Skeletal muscle satellite cell (primary cell): ENCODE results near the gene ANKRD33B. TPM values are rescaled to one million over a fixed set of nuclear protein-coding genes. Genes with fewer than 3 reads are reported as not detected.
"Not testable (repeated sequence)": the region's sequence is repeated elsewhere in the genome, so short reads cannot be mapped to it uniquely, and the experiment has no call there.

ENCODE experiments used
- H3K27me3 ChIP-seq: 2 replicates; pipeline ENCODE4 v1.7.0; 2013; ENCODE audit warnings: low read length; ENCODE audit not compliant: control insufficient read depth, insufficient read depth
- H3K36me3 ChIP-seq: 2 replicates; pipeline ENCODE4 v1.7.0; 2013; ENCODE audit warnings: mild to moderate bottlenecking, control low read depth, low read length; ENCODE audit not compliant: insufficient read depth
- H3K4me1 ChIP-seq: 2 replicates; pipeline ENCODE4 v1.7.0; 2013; ENCODE audit warnings: low read length; ENCODE audit not compliant: control insufficient read depth, insufficient read depth
- H3K4me2 ChIP-seq: 2 replicates; pipeline ENCODE4 v1.7.0; 2013; ENCODE audit warnings: mild to moderate bottlenecking, low read length
- H3K4me3 ChIP-seq: 2 replicates; pipeline ENCODE4 v1.7.0; 2013; ENCODE audit warnings: low read length
- H3K9ac ChIP-seq: 2 replicates; pipeline ENCODE4 v1.7.0; 2013; ENCODE audit warnings: mild to moderate bottlenecking, low read depth, low read length, moderate library complexity
- H3K9me3 ChIP-seq: replicated peaks from 2 replicates; pipeline ENCODE4 v1.7.0; 2013; ENCODE audit warnings: mild to moderate bottlenecking, control low read depth, low read length
- total RNA-seq: library from RNA; depleted of rRNA; stranded (reverse); fragments of >200 nt; gene quantifications from 2 replicates; pipeline ENCODE4 v1.2.3, GENCODE V29; 2012; rRNA removed

Gene ANKRD33B
- total RNA-seq: 0.87 and 1.0 TPM in 2 replicates

GRCh38 chr5:10563945-10564837 lies at the start of gene ANKRD33B:
TSS of gene ANKRD33B (plus strand) at chr5:10564070. CDS start at chr5:10564468, 398 bp downstream.
- Histone ChIP-seq H3K9ac (peak within 1 kb of the TSS; percentile 87), H3K9me3 (no peaks in the 10 kb centered on the region)

DNA sequence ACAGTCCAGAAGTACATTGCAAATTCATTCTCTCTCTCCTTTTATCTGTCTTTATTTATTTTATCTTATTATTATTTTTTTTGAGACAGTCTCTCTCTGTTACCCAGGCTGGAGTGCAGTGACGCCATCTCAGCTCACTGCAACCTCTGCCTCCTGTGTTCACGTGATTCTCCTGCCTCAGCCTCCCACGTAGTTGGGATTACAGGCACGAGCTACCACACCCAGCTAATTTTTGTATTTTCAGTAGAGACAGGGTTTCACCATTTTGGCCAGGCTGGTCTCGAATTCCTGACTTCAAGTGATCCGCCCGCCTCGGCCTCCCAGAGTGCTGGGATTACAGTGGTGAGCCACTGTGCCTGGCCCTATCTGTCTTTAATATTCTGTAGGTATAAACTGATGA lies 49.3 kb upstream of the ANKRD33B start:
- not testable (repeated sequence) for H3K4me2 ChIP-seq, H3K9me3 ChIP-seq, H3K9ac ChIP-seq, H3K4me1 ChIP-seq, H3K36me3 ChIP-seq, H3K27me3 ChIP-seq, H3K4me3 ChIP-seq

More at GRCh38 chr5:10563945-10564837, at the start of gene ANKRD33B:
- Histone ChIP-seq H3K4me1 (peaks cover 16% of the 10 kb centered on the region), H3K36me3 (no peaks in the 10 kb centered on the region), H3K4me3 (peak within 1 kb of the TSS; percentile 84), H3K4me2 (peak within 1 kb of the TSS; percentile 98), H3K27me3 (peaks cover 4% of the 10 kb centered on the region)

DNA sequence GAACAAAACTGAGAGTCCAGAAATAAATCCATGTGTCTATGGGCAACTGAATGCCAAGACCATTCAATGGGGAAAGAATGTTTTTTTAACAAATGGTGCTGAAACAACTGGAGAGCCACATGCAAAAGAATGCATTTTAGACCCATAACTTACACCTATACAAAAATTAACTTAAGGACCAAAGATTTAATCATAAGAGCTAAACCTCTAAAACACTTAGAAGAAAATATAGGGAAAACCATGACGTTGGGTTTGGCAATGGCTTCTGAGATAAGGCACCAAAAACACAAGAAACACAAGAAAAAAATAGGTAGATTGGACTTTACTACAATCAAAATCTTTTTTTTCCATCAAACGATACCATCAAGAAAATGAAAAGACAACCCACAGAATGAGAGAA lies 48.4 kb upstream of the ANKRD33B start:
- Histone ChIP-seq H3K27me3 (peaks cover 3% of the 10 kb centered on the region), H3K4me1 (peaks cover 5% of the 10 kb centered on the region), H3K4me3 (no peak overlapping the region), H3K4me2 (no peak overlapping the region), H3K36me3 (no peaks in the 10 kb centered on the region), H3K9me3 (no peaks in the 10 kb centered on the region), H3K9ac (no peak overlapping the region)

- Histone ChIP-seq H3K4me2 (no peak overlapping the region), H3K4me3 (no peak overlapping the region), H3K36me3 (no peaks in the 10 kb centered on the region), H3K9ac (no peak overlapping the region), H3K27me3 (no peaks in the 10 kb centered on the region), H3K4me1 (peaks cover 4% of the 10 kb centered on the region), H3K9me3 (no peaks in the 10 kb centered on the region)
Measured at GRCh38 chr5:10518347-10518746, 45.5 kb upstream of the ANKRD33B start.

- no peaks in the 10 kb centered on the region for H3K9me3 ChIP-seq
- no peak overlapping the region for H3K9ac ChIP-seq
- H3K27me3 ChIP-seq: no peaks in the 10 kb centered on the region
- no peak overlapping the region for H3K4me2 ChIP-seq
- no peaks in the 10 kb centered on the region for H3K36me3 ChIP-seq
- H3K4me1 ChIP-seq: peaks cover 4% of the 10 kb centered on the region
- H3K4me3 ChIP-seq: no peak overlapping the region
Measured at GRCh38 chr5:10519729-10520128, 44.1 kb upstream of the ANKRD33B start.

DNA sequence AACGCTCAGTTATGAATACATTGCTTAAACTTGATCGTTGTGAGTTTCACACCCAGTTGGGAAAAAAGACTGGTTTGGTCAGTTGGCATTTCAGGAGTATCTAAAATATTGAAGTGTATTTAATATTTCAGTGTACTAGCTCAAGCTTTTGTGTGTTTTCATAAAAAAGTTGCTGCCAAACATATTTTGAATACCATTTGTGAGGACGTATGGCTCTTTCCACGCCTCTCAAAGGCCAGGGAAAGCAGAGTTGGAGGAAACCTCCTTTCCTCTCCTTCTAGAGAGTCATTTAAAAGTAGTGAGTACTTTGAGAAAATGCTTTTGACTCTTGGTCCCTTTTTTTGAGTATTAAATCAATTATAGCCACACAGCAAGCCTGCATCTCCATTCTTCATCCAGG lies 43.2 kb upstream of the ANKRD33B start:
- Histone ChIP-seq H3K27me3 (no peaks in the 10 kb centered on the region), H3K4me1 (peaks cover 10% of the 10 kb centered on the region), H3K9me3 (no peaks in the 10 kb centered on the region), H3K4me2 (no peak overlapping the region), H3K36me3 (no peaks in the 10 kb centered on the region), H3K9ac (no peak overlapping the region), H3K4me3 (no peak overlapping the region)

DNA sequence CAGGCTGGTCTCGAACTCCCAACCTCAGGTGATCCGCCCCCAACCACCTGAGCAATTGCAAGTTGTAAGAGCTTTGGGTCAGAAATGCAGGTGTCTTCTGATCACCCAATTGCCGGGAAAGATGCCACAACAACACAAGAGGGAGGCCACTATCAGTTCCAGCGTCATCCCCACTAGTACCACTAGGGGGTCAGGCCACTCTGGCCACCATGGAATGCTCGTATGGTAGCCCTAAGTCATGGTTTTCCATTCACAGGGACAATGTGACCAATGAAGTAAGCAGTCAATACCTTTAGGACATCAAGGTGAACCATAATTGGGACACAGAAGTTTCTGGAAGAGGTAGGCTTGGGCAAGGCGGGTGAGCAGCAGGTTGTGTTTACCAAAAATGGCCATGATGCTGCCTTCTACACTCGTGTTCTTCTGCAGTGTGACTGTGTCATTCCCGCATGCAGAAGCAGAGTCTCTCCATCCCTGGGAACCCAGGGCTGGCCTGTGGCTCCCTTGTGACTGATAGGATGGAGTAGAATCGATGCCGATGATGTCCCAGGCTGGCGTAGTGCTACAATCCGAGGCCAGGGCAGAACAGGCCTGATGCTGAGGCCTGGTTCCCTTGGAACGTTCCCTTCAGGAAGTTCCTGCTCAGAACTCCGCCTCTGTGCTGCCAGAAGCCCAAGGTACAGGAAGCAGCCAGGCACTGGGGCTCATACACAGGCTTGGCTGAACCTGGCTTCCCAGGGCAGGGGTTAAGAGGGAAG lies 42.2 kb upstream of the ANKRD33B start:
- Histone ChIP-seq H3K36me3 (no peaks in the 10 kb centered on the region), H3K4me2 (no peak overlapping the region), H3K9ac (no peak overlapping the region), H3K27me3 (no peaks in the 10 kb centered on the region), H3K4me1 (peaks cover 10% of the 10 kb centered on the region), H3K9me3 (no peaks in the 10 kb centered on the region), H3K4me3 (no peak overlapping the region)

- Histone ChIP-seq H3K4me3 (no peak overlapping the region), H3K9me3 (no peaks in the 10 kb centered on the region), H3K27me3 (no peaks in the 10 kb centered on the region), H3K9ac (no peak overlapping the region), H3K4me2 (no peak overlapping the region), H3K36me3 (no peaks in the 10 kb centered on the region), H3K4me1 (peaks cover 10% of the 10 kb centered on the region)
Measured at GRCh38 chr5:10522224-10522611, 41.7 kb upstream of the ANKRD33B start.

GRCh38 chr5:10524376-10525123 lies 39.3 kb upstream of the ANKRD33B start:
- Histone ChIP-seq H3K9me3 (no peaks in the 10 kb centered on the region), H3K36me3 (no peaks in the 10 kb centered on the region), H3K4me1 (peaks cover 10% of the 10 kb centered on the region), H3K27me3 (no peaks in the 10 kb centered on the region), H3K4me3 (no peak overlapping the region), H3K4me2 (peak overlapping the region; percentile 27), H3K9ac (no peak overlapping the region)

DNA sequence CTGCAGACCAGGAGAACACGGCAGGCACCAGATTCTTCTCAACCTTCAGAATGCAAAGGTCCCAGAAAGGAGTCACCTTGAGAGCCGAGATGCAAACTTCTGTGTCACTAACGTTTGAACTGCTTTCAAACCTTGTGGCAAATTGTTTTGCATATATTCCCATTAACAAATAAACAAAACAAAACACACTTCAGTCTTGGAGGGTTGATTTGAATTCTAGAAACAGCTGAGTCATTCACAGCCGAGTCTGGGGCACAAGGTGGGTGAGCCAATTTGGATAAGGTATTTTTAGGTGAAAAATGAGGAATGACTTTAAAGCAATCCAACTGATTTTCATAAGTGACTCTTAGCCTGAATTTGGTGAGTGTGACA lies 38.8 kb upstream of the ANKRD33B start:
- Histone ChIP-seq H3K4me1 (peaks cover 10% of the 10 kb centered on the region), H3K27me3 (peaks cover under 1% of the 10 kb centered on the region), H3K4me3 (no peak overlapping the region), H3K9ac (no peak overlapping the region), H3K36me3 (no peaks in the 10 kb centered on the region), H3K9me3 (no peaks in the 10 kb centered on the region), H3K4me2 (no peak overlapping the region)

DNA sequence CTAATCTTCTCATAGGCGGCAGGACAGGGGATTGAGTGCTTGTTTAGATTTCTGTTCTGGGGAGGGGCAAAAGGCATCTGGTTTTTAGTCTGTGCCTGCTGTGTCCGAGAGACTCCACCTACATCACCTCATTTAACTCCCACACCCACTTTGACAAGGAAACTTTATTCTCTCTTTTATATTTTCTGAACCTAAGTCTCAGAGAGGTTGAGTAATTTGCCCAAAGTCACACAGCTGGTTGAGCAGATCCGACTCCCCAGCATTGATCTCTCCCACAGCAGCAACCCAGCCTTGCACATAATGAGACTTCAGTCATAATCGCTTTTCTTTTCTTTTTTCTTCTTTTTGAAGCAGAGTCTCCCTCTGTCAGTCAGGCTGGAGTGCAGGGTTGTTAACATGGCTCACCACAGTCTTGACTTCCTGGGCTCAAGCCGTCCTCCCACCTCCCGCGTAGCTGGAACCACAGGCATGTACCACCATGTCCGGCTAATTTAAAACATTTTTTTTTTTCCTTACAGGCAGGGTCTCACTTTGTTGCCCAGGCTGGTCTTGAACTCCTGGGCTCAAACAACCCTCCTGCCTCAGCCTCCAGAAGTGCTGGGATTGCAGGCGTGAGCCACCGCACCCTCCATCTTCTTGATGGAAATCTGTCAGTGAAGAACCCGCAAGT lies 36.5 kb upstream of the ANKRD33B start:
- H3K9ac ChIP-seq: no peak overlapping the region

More for the DNA sequence above, 36.5 kb upstream of the ANKRD33B start:
- Histone ChIP-seq H3K36me3 (no peaks in the 10 kb centered on the region), H3K4me1 (peaks cover 10% of the 10 kb centered on the region), H3K9me3 (no peaks in the 10 kb centered on the region), H3K27me3 (peaks cover 3% of the 10 kb centered on the region), H3K4me3 (no peak overlapping the region), H3K4me2 (no peak overlapping the region)
